K562 (cell line): Measurements from ENCODE around the gene RPL11.

ENCODE experiments used
- EZH2 ChIP-seq: IDR thresholded peaks from 2 replicates; pipeline ENCODE4 v1.6.1; 2012; ENCODE audit warnings: low read depth, mild to moderate bottlenecking, inconsistent platforms, low read length, borderline replicate concordance
- NFYB ChIP-seq: IDR thresholded peaks from 2 replicates; pipeline ENCODE4 v1.6.1; 2011; ENCODE audit warnings: mild to moderate bottlenecking, moderate library complexity; ENCODE audit not compliant: insufficient read length; ENCODE audit errors: extremely low read depth
- OTX1 ChIP-seq: fragments of 450-650 bp; formaldehyde crosslinking; IDR thresholded peaks from 2 replicates; pipeline ENCODE4 v1.4.0; 2022; ENCODE audit warnings: mild to moderate bottlenecking
- RFX5 ChIP-seq: IDR thresholded peaks from 2 replicates; pipeline ENCODE4 v1.6.1; 2011; ENCODE audit warnings: low read depth, mild to moderate bottlenecking, improper control_type of control experiment, low read length

DNA sequence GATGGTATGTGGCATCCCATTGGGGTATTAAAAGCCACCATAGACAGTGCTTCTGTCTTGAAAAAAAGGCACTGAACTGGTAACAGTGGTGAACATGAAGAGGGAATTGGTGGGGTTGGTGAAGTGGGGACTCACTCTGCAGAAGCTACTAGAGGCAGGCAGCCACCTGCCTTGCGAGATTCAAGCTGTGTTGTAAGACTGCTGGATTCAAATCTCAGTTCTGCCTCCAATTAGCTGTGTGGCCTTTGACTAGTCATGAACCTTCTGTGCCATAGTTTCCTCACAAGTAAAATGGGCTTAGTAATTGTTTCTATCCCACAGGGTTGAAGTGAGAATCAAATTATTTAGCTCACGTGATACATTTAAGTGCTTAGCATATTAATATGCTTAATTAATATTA is 35.1 kb downstream of the RPL11 start:
- TF ChIP-seq EZH2 (no peak), OTX1 (CRISPR knock-in tag) (no peak), RFX5 (no peak), NFYB (no peak)
